ENCODE data around the gene ARMC3. TPM values are rescaled to one million over a fixed set of nuclear protein-coding genes. Genes with fewer than 3 reads are reported as not detected.

ARMC3 gene
- total and polyA plus RNA-seq, 5 donors from 2014 or later = 1.4 TPM; not detected in 4

DNA sequence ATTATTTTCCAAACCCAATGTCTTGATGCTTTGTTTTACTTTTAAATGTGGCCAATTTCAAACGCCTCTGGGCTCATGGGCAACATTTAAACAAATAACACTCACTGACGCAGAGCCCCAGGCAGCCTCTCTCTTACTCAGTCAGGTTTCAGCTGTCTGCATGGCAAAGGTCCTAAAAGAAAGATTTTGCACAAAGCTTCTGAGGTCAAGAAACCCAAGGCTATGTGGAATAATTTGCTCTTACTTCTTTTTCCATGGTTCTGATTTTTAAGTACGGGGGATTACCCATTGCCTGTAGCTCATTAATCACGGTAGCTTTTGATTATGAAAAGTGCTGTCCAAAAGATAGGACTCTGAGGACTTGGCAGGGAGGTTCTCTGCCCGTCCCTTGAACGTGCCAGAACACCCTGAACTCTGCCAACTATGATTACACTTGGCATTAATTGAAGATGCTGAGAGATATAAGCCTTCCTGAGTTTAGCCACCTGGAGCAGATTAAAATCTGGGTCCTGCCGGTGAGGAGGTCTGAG is 153.4 kb downstream of the ARMC3 start:
- H3K27ac Mint-ChIP-seq = no peak overlapping the region
- DNase-seq = no peak

DNA sequence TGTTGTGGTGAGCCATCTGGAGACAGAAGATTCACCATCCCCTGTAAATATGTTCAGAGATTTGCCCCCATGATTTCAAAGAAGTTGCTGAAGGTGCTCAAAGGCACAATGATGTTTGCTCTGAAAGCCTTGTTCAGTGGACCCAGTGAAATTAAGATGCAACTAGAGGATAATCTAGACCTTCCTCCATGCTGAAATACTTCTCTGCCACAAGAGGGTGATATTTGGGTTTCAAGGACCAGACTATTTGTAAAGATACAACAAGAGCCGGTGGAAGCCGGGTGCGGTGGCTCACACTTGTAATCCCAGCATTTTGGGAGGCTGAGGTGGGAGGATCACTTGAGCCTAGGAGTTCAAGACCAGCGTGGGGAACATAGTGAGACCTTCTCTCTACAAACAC is 154.0 kb downstream of the ARMC3 start:
- H3K4me3 Mint-ChIP-seq = no peak overlapping the region
- H3K4me1 ChIP-seq (ENCODE audit: control insufficient read depth, insufficient read depth, low read length, poor library complexity, severe bottlenecking) = no peaks in the 10 kb centered on the region
- no peak overlapping the region for H3K27ac Mint-ChIP-seq
- H3K27me3 ChIP-seq (ENCODE audit: control insufficient read depth, insufficient read depth, low read length) = peaks cover 24% of the 10 kb centered on the region
- H3K4me1 Mint-ChIP-seq = peaks cover 0 to 5% (median 0%) of the 10 kb centered on the region in 4 donors
- peaks cover 0 to 5% (median 0%) of the 10 kb centered on the region in 7 donors for H3K9me3 Mint-ChIP-seq
- no peaks in the 10 kb centered on the region for H3K36me3 ChIP-seq (ENCODE audit: control insufficient read depth, insufficient read depth, low read length)
- DNase-seq (peak in 1 of 3 donors; percentile 15), ATAC-seq (ENCODE audit: low read depth in 2 of 2) (no peak)
- peaks cover 49% of the 10 kb centered on the region for H3K27me3 Mint-ChIP-seq
- no peaks in the 10 kb centered on the region for H3K36me3 Mint-ChIP-seq
- no peaks in the 10 kb centered on the region for H3K9me3 ChIP-seq (ENCODE audit: control insufficient read depth in 2 of 2, low read length in 2 of 2)
- no peak overlapping the region for H3K27ac ChIP-seq (ENCODE audit: insufficient read depth, low read length, poor library complexity, severe bottlenecking)
- no peak overlapping the region for H3K4me3 ChIP-seq (ENCODE audit: low read depth, low read length)

More for the DNA sequence above, 153.4 kb downstream of the ARMC3 start:
- H3K36me3 ChIP-seq (ENCODE audit: control insufficient read depth, insufficient read depth, low read length) = no peaks in the 10 kb centered on the region
- H3K4me1 Mint-ChIP-seq = peaks cover 0 to 2% (median 0%) of the 10 kb centered on the region in 4 donors
- H3K9me3 Mint-ChIP-seq = peaks cover 0 to 5% (median 0%) of the 10 kb centered on the region in 7 donors
- no peaks in the 10 kb centered on the region for H3K9me3 ChIP-seq (ENCODE audit: control insufficient read depth in 2 of 2, low read length in 2 of 2)
- H3K27ac ChIP-seq (ENCODE audit: insufficient read depth, low read length, poor library complexity, severe bottlenecking) = no peak overlapping the region
- H3K4me3 Mint-ChIP-seq = no peak overlapping the region
- no peak for ATAC-seq (ENCODE audit: low read depth in 2 of 2)
- peaks cover 47% of the 10 kb centered on the region for H3K27me3 Mint-ChIP-seq
- peaks cover 24% of the 10 kb centered on the region for H3K27me3 ChIP-seq (ENCODE audit: control insufficient read depth, insufficient read depth, low read length)
- no peak overlapping the region for H3K4me3 ChIP-seq (ENCODE audit: low read depth, low read length)
- H3K4me1 ChIP-seq (ENCODE audit: control insufficient read depth, insufficient read depth, low read length, poor library complexity, severe bottlenecking) = no peaks in the 10 kb centered on the region
- no peaks in the 10 kb centered on the region for H3K36me3 Mint-ChIP-seq

Other genes starting within 250 kb of the ARMC3 start
- gene PIP4K2A, start 213.5 kb upstream of the ARMC3 start, total RNA-seq = 156 TPM
- 10 to 100 TPM; 41.3 to 68.8 (median 49.1) TPM for gene PIP4K2A, start 213.5 kb upstream of the ARMC3 start, polyA plus RNA-seq
- 1.3 TPM for gene MSRB2, start 167.5 kb downstream of the ARMC3 start, total RNA-seq
- 1 to 10 TPM; 4.1 to 9.9 (median 6.3) TPM for gene MSRB2, start 167.5 kb downstream of the ARMC3 start, polyA plus RNA-seq